ENCODE results near the gene ALG1L2.
"Not testable (repeated sequence)": the region's sequence is repeated elsewhere in the genome, so short reads cannot be mapped to it uniquely, and the experiment has no call there.

DNA sequence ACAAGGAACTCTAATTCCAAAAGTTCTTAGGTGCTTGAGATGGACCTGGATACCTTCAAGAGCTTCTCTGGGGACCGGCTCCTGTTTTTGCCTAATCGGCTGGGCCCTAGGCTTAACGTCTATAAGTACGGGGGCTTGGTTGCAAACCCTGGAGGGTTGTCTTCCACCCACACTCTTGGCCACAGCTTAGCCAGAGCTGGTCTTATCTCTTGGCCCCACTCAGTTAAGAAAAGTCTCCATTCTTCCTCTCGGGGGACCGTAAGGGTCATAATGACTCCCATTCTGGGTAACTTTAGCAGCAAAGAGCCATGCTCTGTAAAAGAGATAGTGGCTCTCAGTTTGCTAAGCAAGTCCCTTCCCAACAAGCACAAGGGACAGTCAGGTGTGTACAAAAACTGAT lies 64.8 kb downstream of the ALG1L2 start:
- not testable (repeated sequence) for TF ChIP-seq POLR2A (IDR thresholded peaks at IDR 0.05; ENCODE audit: low read depth, low read length); POLR2AphosphoS5 (IDR thresholded peaks at IDR 0.05; ENCODE audit: low read depth, low read length); TAF1 (IDR thresholded peaks at IDR 0.05; ENCODE audit: borderline replicate concordance, low read depth, low read length)

Measured in GM12892 (cell line).